Glutamatergic neuron (in vitro differentiated cells): ENCODE measurements around the gene MAOA. TPM values are rescaled to one million over a fixed set of nuclear protein-coding genes. Genes with fewer than 3 reads are reported as not detected.

Experiments used
- DNase-seq: peaks from one replicate; pipeline ENCODE4 v3.0.0; 2022
- H3K27ac Mint-ChIP-seq: one replicate; pipeline ENCODE4 v1.8.0; 2020; ENCODE audit warnings: mild to moderate bottlenecking, mixed read lengths, inconsistent platforms; ENCODE audit not compliant: unreplicated experiment
- H3K27me3 Mint-ChIP-seq: one replicate; pipeline ENCODE4 v1.8.0; 2020; ENCODE audit warnings: mild to moderate bottlenecking, moderate library complexity, mixed read lengths, inconsistent platforms; ENCODE audit not compliant: unreplicated experiment
- H3K36me3 Mint-ChIP-seq: one replicate; pipeline ENCODE4 v1.8.0; 2020; ENCODE audit warnings: mild to moderate bottlenecking, mixed read lengths, inconsistent platforms; ENCODE audit not compliant: unreplicated experiment
- H3K4me1 Mint-ChIP-seq: one replicate; pipeline ENCODE4 v1.8.0; 2020; ENCODE audit warnings: mild to moderate bottlenecking, low read depth, mixed read lengths, inconsistent platforms; ENCODE audit not compliant: unreplicated experiment
- H3K4me3 Mint-ChIP-seq: one replicate; pipeline ENCODE4 v1.8.0; 2020; ENCODE audit warnings: mild to moderate bottlenecking, mixed read lengths, inconsistent platforms; ENCODE audit not compliant: unreplicated experiment
- H3K9me3 Mint-ChIP-seq: one replicate; pipeline ENCODE4 v1.8.0; 2020; ENCODE audit warnings: mild to moderate bottlenecking, moderate library complexity, mixed read lengths, inconsistent platforms; ENCODE audit not compliant: unreplicated experiment
- CTCF ChIP-seq: fragments of 200-600 bp; sonication (generic); IDR thresholded peaks from one replicate; pipeline ENCODE4 v1.5.0; 2021; ENCODE audit not compliant: partially characterized antibody, unreplicated experiment
- total RNA-seq: library from RNA; stranded (reverse); fragmentation: NEBNext Ultra II Directional; extraction: Animal tissue kit (Norgen Biotek cat#: 25700); gene quantifications from one replicate; pipeline ENCODE4 v1.2.1, GENCODE V29; 2021; ENCODE audit not compliant: unreplicated experiment

MAOA gene
- total RNA-seq, 1 donor from 2014 or later: 2.7 TPM

- no peaks in the 10 kb centered on the region for H3K27me3 Mint-ChIP-seq
- no peak for TF ChIP-seq CTCF
- H3K27ac Mint-ChIP-seq: no peak overlapping the region
- no peak overlapping the region for H3K4me3 Mint-ChIP-seq
- no peak for DNase-seq
- H3K9me3 Mint-ChIP-seq: peaks cover 2% of the 10 kb centered on the region
- no peaks in the 10 kb centered on the region for H3K36me3 Mint-ChIP-seq
- no peaks in the 10 kb centered on the region for H3K4me1 Mint-ChIP-seq
These were observed 23.7 kb downstream of the MAOA start for GRCh38 chrX:43679778-43680177.

GRCh38 chrX:43682726-43683125, 26.6 kb downstream of the MAOA start:
- Mint-ChIP-seq H3K4me1 (no peaks in the 10 kb centered on the region), H3K27me3 (no peaks in the 10 kb centered on the region), H3K4me3 (no peak overlapping the region), H3K36me3 (no peaks in the 10 kb centered on the region), H3K9me3 (peaks cover 2% of the 10 kb centered on the region), H3K27ac (no peak overlapping the region)
- DNase-seq: no peak
- TF ChIP-seq CTCF: no peak

- TF ChIP-seq CTCF: no peak
- no peak overlapping the region for H3K27ac Mint-ChIP-seq
- no peak for DNase-seq
- peaks cover 2% of the 10 kb centered on the region for H3K9me3 Mint-ChIP-seq
- no peak overlapping the region for H3K4me3 Mint-ChIP-seq
- H3K4me1 Mint-ChIP-seq: no peaks in the 10 kb centered on the region
- no peaks in the 10 kb centered on the region for H3K36me3 Mint-ChIP-seq
- H3K27me3 Mint-ChIP-seq: no peaks in the 10 kb centered on the region
These were observed 29.1 kb downstream of the MAOA start for GRCh38 chrX:43685221-43685620.

- H3K27ac Mint-ChIP-seq: no peak overlapping the region
- H3K4me1 Mint-ChIP-seq: no peaks in the 10 kb centered on the region
- peaks cover 2% of the 10 kb centered on the region for H3K9me3 Mint-ChIP-seq
- H3K4me3 Mint-ChIP-seq: no peak overlapping the region
- H3K27me3 Mint-ChIP-seq: no peaks in the 10 kb centered on the region
- H3K36me3 Mint-ChIP-seq: no peaks in the 10 kb centered on the region
- no peak for TF ChIP-seq CTCF
- DNase-seq: no peak
These were observed 32.5 kb downstream of the MAOA start for GRCh38 chrX:43688586-43688985.

GRCh38 chrX:43693602-43694406, 37.7 kb downstream of the MAOA start:
- H3K4me1 Mint-ChIP-seq: no peaks in the 10 kb centered on the region
- H3K27ac Mint-ChIP-seq: no peak overlapping the region
- no peak for TF ChIP-seq CTCF
- H3K27me3 Mint-ChIP-seq: no peaks in the 10 kb centered on the region
- no peaks in the 10 kb centered on the region for H3K36me3 Mint-ChIP-seq
- DNase-seq: no peak
- no peaks in the 10 kb centered on the region for H3K9me3 Mint-ChIP-seq
- no peak overlapping the region for H3K4me3 Mint-ChIP-seq
